DMS53 (cell line): ENCODE results near the gene EPHA1.

Source experiments
- DNase-seq: peaks from one replicate; lab custom pipeline; 2025; lab: John Stamatoyannopoulos, UW

EPHA1 gene

DNA sequence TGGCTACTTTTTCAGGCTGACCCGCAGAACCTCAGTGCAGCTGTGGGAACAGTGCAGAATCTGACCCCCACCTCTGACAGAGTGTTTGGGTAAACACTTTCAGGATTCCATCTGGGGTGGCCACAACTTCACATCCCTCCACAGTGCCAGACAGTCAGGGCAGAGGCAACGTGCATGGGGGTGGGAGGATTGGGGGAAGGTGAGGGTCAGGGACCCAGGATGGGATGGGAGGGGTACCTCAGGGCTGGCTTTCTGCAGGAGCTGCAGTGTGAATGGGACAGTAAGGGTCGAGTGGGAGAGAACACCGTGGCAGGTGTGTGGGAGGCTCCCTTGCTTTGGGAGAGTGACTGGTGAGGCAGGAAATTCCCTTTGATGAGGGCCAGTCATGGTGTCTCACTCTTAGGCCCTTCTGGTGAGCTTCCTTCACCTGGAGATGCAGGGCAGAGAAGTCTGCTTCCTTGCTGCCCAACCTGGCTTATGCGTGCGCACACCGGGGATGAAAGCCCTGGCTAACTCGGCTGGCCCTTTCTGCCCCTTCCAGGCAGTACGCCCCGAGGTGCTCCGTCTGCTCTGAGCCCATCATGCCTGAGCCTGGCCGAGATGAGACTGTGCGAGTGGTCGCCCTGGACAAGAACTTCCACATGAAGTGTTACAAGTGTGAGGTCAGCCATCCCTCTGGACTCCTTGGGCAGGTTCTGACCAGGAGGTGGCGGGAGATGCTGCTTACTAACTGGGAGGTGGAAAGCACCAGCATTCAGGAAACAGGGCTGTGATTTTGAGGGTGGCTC lies 19.1 kb downstream of the EPHA1 start:
- no peak for DNase-seq

DNA sequence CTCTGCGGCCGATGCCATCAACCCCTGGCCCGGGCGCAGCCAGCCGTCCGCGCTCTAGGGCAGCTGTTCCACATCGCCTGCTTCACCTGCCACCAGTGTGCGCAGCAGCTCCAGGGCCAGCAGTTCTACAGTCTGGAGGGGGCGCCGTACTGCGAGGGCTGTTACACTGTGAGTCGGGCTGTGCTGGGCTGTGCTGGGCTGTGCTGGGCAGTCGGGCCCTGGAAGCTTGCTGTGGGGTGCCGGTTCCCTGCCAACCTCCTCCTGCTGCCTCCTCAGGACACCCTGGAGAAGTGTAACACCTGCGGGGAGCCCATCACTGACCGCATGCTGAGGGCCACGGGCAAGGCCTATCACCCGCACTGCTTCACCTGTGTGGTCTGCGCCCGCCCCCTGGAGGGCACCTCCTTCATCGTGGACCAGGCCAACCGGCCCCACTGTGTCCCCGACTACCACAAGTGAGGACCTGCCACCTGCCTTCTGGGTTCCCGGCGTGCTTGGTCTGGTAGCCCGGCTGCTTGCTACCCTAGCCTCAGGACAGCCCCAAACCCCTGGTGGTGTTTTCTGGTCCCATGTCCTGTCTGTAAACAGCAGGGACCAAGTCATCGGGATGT lies 20.1 kb downstream of the EPHA1 start:
- no peak for DNase-seq

DNA sequence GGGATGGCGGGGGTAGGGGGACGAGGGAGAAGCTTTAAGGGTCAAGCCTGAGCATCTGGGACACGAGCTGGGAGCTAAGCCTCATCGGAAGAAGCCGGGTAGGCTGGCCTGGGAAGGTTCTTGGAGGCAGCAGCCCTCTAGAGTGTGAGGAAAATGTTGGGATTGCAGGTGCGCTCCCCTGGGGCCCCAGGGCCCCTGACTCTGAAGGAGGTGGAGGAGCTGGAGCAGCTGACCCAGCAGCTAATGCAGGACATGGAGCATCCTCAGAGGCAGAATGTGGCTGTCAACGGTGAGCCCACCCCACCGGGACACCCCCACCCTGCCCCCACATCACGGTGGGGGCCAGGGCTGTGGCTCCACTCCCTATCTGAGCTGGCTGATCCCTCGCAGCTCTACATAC lies 20.6 kb downstream of the EPHA1 start:
- no peak for DNase-seq

DNA sequence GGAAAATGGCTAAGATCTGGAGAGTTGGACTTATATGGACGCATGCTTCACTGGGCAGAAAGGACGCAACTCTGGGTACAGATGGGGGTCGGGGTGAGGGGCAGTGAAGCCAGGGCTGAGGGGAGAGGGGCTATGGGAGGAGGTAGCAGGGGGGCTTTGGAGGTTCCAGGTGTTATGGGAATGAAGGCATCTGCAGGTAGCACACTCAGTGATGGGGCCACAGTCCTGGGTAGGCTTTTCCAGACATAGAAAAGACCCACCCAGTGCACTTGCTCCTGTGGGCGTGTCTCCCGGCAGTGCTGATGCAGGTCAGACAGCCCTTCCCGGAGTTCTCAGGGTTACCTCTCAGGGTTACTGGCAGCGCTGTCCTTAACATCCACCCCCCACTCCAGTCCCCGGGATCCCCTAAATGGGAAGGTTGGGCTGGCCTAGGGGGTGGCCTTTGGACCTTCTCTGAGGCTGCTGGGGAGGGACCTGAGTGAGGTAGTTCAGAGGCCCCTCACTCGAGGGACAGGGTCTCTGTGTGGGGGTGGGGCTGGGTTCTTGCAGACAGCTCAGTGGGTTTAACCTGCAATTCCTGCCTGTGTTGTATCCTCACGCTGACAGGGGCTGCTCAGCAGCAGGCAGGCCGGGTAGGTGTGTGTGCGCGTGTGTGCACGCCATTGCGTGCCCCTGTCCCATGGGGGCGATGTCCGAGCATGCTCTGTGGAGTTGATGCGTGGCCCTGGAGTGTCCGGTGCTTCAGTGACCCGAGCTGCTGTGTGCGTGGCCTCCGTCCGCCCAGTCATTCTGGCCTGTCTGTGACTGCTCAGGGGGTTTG lies 21.3 kb downstream of the EPHA1 start:
- DNase-seq, result peak; percentile 46

DNA sequence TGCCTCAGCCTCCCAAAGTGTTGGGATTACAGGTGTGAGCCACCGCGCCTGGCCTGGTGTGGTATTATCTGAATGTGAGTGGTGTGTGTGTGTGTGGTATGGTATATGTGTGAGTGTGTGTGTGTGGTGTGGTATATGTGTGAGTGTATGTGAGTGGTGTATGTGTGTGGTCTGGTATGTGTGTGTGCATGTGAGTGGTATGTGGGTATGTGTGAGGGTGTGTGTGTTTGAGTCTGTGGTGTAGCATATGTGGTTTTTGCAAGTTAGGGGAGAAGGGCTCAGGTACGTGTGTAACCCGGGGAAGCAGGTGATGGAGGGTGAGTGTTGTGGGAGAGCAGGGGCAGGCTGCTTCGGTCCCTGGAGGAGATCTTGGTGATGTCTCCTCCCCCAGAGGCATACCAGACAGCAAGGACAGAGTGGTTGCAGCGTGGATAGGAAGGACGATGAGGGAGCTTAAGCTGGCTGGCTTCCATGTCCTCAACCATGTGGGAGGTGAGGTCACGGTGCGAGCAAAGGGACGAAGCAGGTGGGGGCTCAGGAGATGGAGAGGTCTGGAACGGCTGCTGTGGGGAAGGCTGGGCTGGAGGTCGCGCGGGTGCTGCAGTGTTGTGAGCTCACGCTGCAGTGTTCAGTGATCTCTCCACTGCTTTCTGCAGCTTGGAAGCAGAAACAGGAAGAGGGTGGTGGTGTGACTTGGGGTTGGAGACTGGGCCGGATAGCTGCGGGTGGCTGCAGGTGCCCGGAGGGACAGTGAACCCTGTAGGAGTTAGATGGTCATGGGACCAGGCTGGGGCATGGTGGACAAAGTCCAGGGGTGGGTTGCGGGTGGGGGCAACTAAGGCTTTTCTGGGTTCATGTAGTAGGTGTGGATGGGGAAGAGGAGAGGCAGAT lies 22.5 kb downstream of the EPHA1 start:
- no peak for DNase-seq

DNA sequence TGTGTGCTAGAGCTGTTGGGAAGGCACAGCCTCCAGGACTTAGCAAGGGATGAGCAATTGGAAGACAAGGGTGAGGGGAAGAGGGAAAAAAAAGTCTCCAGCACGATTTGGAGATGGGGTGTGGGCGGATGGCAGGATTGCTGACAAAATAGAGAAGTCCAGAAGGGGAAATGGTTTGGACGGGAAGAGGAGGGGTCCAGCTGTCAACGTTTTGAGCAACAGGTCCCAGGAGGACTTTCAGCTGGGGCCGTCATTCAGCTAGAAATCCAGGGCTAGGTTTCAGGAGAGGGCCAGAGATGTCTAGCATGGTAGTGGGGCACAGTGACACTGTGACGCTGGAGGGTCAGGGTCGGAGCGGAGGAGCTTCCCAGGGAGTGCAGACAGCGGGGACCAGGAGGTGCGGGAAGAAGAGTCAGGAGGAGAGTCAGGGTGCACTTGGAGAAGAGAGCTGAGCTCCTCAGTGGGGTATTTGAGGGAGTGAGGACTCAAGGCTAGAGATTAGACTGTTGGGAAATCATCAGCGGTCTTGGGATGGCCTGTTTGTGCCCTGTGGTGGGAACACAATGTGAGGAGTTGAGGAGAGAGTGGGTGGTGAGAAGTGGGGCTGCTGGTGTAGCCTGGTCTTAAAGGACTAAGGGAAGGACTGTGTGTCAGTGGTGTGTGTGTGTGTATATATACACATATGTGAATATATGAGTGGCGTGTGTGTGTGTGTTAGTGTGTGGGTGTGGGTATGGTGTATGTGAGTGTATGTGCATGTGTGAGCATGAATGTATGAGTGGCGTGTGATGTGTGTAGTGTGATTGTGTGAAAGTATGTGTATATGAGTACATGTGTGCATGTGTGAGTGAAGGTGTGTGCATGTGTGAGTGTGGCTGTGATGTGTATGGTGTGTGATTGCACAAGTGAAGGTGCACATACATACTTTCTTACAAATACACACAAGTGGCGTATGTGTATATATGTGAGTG lies 23.7 kb downstream of the EPHA1 start:
- no peak for DNase-seq

DNA sequence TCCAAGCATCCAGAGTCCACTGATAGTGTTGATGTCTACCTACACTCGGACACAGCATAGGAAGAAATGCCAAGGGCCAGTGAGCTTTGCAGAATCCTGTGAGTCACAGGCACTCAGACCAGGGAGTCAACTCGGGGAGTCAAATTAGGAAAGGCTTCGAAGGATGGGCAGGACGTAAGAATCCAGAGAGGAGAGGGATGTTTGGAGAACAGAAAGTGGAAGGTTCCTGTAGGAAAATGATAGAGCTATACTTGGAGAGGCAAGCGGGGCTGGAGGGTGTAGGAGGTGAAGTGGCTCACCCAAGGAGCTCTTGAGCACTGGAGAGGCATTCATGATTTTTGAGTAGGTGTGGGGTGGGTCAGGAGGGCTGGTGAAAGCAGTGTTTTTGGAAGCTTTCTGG lies 24.5 kb downstream of the EPHA1 start:
- no peak for DNase-seq

DNA sequence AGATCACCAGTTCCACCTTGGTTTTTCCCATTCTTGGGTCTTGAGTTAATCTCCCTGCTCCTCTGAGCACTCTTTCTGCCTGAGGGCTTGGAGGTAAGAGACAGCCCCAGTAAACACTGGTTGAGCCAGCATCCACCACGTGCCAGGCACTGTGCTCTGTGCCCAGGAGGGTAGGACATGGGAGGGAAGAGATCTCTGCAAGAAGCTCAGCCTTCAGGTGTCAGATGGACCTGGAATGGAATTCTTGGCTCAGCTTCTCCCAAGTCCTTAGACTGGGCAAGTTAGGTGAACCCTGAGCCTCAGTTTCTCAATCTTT lies 25.1 kb downstream of the EPHA1 start:
- no peak for DNase-seq

DNA sequence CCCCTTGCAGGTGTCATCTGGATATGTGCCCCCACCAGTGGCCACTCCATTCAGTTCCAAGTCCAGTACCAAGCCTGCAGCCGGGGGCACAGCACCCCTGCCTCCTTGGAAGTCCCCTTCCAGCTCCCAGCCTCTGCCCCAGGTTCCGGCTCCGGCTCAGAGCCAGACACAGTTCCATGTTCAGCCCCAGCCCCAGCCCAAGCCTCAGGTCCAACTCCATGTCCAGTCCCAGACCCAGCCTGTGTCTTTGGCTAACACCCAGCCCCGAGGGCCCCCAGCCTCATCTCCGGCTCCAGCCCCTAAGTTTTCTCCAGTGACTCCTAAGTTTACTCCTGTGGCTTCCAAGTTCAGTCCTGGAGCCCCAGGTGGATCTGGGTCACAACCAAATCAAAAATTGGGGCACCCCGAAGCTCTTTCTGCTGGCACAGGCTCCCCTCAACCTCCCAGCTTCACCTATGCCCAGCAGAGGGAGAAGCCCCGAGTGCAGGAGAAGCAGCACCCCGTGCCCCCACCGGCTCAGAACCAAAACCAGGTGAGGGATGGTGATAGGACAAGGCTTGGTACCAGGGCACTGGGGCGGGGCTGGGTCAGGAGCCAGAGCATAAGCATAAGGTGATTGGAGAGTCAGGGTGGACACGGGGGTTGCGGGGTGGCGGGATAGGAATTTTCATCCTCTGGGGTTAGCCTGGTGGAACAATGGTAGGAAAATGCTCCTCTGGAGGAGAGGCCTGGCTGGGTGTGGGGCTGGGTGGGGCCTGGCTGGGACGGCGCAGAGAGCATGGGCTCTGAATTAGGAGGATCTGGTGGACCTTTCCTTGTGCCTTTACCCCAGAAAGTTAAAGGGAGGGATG lies 25.6 kb downstream of the EPHA1 start:
- DNase-seq, result no peak

DNA sequence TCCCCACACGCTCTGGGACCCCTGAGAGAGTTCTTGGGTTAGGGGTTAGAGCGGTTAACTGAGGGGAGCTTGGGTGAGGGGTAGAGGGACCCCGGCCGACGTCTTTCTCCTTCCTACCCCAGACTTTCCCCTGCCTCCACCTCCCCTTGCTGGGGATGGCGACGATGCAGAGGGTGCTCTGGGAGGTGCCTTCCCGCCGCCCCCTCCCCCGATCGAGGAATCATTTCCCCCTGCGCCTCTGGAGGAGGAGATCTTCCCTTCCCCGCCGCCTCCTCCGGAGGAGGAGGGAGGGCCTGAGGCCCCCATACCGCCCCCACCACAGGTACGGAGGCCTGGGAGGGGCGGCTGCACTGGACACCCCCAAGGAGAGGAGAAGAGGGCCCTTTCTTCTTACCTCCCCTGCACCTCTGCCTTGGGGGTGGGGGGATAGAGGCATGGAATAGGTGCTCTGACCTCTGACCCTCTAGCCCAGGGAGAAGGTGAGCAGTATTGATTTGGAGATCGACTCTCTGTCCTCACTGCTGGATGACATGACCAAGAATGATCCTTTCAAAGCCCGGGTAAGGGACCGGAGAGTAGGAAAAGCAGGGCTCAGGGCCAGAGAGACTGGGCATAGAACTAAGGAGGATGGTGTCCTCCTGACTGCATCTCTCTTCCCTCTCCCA lies 26.4 kb downstream of the EPHA1 start:
- DNase-seq, result peak; percentile 25

DNA sequence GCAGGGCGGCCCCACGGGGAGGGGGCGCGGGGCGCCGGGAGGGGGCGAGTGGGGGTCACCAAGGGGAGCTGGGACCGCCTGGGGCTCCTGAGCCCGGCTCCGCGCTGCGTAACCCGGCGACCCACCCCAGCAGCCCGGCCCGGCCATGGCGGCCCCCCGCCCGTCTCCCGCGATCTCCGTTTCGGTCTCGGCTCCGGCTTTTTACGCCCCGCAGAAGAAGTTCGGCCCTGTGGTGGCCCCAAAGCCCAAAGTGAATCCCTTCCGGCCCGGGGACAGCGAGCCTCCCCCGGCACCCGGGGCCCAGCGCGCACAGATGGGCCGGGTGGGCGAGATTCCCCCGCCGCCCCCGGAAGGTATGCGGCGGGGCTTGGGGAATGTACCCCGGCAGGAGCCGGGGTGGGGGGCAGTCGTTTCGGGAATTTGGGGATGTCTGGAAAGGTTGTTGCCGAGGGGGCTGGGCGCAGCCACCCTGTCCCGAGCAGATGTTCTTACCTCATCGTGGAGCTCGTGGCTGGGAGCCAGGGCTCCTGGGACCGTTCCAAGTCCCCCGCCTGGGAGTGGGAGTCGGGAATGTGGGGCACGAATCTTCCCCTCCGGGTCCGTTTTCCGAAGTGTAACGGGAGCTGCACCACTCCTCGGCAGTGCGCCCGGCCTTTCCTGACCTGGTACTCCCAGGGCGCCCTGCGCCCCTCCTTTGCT lies 27.1 kb downstream of the EPHA1 start:
- DNase-seq, result peak; percentile 74

DNA sequence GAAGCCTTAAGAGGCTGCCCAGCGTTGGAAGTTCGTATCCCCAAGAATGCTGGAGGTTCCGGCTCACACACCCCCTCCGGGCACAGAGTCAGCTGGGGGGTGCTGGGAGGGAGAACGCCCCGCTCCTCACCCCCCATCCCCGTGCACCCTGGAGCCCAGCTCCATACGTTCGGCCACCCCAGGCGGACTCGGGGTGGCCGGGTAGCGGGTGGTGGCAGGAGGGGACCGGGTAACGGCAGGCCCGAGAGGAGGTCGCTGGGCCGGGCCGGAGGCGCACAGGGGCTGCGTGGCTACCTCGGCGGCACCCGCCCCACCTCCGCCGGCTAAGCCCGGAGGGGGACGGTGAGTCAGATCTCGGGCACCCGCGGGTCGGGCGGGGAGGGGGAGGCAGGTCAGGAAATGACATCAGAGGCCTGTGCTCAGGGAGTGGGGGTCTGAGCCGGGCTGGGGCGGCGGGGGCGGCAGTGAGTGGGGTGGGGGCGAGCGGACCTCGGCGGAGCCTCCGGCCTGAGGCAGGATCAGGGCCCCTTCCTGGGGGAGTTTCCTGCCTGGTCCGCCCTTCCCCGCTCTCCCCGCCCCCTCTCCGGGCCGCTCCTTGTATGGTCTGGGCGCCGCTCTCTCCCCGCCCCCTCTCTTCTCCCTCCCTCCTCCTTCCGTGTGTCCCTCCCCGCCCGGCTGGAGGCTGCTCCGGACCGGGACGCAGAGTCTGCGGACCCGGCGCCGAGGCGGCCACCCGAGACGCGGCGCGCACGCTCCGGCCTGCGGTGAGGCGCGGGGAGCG lies 27.8 kb downstream of the EPHA1 start, which contains the start of gene ZYX:
ZYX (plus strand) TSS at position 700 of the 781 bp plus-strand sequence. CDS start 227 bp downstream, outside the sequence.
- peak; percentile 97 for DNase-seq

DNA sequence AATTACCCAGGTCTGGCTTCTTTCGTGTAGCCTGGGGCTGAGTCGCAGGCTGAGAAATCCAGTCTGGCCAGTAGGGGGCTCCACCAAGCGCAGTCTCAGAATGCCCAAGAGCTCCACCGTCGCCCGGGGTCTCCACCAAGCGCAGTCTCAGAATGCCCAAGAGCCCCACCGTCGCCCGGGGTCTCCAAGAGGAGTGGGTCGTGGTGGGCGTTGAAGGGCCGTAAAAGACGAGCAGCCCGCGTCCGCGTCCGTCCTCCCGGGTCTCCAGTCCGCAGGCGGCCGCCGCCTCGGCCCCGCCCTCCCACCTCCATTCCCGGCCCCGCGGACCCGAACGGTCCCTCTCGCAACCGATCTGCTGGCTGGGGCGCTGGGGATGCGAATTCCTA lies 28.4 kb downstream of the EPHA1 start:
- peak; percentile 92 for DNase-seq

DNA sequence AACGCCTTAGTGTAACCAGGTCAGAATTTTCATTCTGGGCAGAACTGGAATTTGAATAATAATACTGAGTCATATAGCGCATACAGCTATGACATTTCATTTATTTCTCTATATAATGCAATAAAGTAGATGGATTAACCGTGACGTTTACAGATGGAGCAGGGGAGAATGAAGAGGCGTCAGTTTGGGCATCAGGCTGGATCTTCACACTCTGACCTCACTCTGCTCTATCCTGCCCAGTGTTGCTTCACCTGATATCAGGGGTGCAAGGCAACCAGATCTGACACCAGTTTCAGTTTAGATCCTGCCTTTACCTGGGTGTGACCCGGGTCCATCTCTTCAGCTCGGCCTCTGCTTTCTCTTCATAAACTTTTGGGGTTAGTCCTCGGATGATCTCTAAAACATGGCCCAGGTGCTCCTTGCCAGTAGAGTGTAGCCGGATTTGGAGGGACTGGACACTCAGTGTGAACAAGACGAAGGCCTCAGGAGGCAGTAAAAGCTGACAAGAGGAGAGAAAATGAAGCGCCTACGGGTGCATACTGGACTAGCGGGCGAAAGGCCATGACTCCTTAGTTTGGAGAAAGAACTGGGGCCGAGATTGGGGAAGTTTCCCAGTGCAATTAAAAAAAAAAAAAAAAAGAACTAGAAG lies 28.9 kb downstream of the EPHA1 start:
- no peak for DNase-seq

DNA sequence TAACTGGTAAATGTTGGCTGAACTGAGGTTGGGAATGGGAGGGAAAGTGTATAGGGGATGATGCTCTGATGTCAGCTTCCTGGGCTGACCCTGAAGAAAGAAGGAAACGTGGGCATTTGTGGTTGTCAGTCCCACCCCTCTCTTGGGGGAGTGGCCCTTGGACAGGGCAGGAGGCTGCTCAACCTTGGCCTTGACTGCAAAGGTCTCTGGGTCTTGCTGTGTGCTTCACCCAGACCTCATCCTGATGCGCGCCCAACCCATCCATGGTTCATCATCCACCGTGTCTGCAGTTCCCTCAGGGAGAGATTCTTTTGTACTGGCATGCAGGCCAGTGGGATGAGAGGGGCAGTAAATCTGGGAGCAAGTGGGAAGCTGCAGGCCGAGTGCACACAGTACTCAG lies 32.3 kb downstream of the EPHA1 start:
- DNase-seq, result no peak

DNA sequence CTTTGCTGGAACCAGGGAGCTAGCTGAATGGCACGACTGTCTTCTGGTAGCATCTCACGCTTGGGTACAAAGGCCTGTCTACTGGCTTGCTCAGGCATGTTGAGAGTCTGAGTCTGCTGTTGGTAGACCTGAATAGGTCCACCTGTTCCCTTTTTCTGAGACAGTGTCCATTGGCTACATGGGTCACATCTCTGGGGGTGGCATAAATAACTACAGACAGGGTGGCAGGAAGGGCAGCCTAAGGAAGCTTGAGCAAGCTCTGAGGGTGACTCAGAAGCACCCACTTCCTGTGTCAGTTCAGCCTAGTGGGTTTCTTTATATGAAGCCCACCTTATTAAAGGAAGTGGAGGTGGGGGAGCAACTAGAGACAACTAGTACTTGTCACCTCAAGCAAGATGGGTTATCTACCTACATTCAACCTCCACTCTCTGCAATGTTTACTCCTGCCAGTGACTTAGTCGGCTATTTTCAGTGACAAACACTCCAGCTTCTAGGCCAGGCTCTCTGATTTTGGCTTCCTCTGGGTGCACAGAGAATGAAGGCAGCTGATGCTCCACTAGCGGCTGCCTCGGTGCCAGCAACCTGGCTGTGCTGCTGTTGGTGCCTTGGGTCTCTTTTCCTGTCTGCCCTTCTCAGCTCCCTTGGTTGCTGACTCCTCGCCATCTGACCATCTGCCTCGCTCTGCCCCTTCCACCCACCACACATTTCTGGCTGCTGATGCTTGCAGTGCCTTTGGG lies 33.2 kb downstream of the EPHA1 start:
- no peak for DNase-seq

DNA sequence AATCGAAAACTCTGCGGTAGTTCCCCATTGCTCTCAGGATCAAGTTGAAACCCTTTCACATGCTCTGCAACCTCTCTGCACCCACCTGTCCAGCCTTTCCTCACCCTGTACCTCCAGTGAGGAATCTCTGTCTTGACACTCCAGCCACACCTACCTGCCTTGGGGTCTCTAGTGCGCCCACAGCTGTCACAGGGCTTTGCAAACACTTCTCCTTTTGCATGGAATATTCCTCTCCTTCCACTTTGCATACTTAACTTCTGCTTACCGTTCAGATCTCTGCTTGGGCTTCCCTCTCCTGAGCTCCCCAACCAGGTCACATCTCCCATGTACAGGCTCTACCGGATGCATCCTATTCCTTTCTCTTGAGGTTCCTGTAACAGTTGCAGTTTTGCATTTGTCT lies 34.1 kb downstream of the EPHA1 start:
- DNase-seq, result no peak
